HK-2 (cell line): ENCODE results near the gene CCDC175.

Experiments
- DNase-seq: peaks from one replicate; pipeline ENCODE4 v3.0.0-alpha.2; 2018; ENCODE audit not compliant: unreplicated experiment

Gene CCDC175

DNA sequence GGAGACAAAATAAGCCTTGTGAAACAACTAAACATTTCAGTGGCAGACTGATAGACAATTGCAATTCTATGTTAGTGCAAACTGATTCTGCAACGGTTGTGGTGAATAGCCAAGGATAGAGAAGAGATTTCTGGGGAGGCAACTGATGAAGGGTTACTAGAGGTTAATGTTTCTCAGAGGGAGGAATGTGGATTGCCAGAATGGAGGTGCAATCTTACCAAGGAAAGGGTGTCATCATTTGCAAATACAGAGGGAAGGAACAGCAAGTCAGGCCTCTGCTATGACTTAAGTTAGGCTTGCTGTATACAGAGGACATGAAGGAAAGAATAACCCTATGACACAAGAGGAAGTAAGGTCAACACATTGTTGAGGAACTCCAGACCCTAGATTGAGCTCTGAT lies 35.8 kb downstream of the CCDC175 start:
- DNase-seq, result no peak

DNA sequence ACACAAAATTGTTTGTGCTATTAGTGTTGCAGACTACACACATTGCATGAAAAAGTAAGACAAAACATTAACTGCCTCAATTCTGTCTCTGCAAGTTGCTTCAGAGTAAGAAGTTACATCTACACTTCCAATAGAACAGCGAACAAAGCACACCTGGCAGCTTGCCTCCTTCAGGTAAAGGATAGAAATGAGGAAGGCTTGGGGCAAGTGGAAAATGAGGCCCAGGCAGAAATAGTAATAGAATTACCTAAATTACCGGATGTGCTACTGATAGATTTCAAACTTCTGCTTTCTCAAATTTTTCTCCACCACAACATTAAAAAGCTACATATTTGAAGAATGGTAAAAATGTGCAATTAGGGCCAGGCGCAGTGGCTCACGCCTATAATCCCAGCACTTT lies 37.7 kb downstream of the CCDC175 start:
- no peak for DNase-seq

DNA sequence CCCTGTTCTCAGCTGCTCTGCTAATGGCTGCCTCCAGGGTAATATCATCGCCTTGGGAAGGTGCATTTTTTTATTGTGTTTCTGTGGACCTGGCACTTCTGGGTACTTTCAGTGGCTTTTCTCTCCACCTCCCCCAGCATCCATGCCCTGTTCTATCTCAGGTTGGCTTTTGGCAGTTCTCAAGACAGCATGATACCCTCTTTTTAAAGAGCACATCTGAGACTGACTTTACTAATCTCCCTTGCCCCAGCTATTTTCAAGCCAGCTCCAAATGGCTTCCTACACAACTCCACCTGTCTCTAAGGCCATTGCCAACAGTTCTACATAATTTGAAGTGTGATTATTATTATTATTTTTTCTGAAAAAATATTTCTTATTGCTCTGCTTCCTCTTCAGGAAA lies 39.1 kb downstream of the CCDC175 start:
- no peak for DNase-seq

DNA sequence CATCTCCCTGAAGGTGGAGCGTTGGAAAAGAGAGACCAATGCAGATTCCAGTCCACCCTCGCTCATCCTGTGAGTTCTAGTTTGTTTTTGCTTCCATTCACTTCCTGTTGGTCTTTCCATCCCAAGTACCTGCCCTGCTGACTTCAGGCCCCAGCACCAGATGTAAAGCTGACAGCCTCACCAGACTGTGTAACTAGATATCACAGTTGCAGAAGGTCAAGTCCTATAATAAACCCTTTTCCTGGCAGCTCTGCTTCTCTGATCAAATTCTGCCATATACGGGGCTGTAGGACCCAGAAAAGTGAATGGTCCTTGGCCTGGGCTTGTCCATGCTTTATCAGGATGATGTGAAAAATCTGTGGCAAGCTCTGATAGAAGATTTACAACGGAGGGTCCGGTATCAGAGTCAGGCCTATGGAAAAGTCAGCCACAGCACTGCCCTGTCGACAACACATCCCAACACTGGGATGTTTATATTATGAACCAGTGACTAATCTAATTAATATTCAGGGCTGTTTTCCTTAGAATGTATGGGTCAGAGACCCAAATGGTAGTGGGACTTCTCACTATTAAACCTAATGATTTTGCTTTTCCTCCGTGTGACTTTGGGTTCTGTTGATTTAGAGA lies 42.1 kb downstream of the CCDC175 start:
- DNase-seq, result no peak

DNA sequence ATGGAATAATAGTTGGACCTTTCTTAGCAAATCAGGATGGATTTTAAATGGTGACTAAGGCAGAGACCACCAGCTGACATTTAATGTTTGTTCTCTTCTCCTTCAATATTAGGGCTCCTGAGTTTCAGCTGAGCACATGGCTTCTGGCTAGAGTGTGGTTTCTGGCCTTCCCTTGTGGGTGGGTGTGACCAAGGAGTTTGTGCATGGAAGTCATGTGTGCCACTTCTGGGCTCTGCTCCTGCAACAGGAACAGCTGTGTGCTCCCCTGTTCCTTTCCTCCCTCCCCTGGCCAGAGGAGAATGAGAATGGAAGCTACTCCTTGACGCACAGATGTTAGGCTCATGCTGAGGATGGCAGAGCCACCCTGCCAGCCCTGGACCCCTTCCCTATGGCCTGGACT lies 44.2 kb downstream of the CCDC175 start:
- no peak for DNase-seq

DNA sequence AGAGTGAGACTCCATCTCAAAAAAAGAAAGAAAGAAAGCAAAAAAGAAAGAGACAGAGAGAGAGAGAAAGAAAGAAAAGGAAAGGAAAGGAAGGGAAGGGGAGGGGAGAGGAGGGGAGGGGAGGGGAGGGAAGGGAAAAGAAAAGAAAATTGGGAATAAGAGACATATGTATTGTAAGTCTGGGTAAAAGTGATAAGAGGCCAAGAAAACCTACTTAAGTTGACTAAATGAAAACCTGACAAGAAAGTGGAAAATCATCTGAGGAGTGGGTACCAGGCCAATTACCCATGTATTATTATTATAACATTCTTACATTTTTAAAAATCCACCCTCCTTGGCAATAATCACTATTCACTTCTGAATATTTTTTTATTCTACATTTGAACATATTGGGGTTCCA lies 46.3 kb downstream of the CCDC175 start:
- DNase-seq, result no peak

DNA sequence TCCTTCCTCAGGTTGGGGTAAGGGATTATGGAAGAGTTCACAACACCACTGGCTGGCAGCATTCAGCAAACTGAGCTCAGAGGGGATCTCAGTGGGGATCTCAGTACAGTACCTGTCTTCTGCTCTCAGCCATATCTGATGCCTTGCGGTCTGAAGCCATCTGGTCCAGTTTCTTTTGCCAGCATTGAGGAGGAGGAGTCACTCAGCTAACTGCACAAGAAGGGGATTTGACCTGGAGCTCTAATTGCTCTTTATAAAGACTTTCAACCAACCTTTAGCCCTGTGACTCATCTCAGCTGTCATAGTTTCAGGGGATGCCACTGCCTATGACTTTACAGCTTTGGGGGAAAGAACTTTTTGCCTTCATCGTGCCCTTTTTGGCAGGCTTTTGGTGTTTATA lies 47.4 kb downstream of the CCDC175 start:
- no peak for DNase-seq

DNA sequence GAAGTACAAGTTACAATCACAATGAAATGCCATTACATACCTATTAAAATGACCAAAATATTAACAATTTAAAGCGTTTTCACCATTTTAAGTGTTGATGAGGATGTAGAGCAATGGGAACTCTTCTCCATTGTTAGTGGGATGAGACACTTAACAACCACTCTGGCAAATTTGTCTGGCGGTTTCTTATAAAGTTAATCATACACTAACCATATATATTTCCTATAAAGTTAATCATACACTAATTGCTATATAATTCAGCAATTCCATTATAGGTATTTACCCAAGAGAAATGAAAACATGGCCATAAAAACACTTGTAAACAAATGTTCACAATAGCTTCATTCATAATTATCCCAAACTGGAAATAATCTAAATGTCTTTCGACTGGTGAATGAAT lies 56.4 kb downstream of the CCDC175 start:
- no peak for DNase-seq

DNA sequence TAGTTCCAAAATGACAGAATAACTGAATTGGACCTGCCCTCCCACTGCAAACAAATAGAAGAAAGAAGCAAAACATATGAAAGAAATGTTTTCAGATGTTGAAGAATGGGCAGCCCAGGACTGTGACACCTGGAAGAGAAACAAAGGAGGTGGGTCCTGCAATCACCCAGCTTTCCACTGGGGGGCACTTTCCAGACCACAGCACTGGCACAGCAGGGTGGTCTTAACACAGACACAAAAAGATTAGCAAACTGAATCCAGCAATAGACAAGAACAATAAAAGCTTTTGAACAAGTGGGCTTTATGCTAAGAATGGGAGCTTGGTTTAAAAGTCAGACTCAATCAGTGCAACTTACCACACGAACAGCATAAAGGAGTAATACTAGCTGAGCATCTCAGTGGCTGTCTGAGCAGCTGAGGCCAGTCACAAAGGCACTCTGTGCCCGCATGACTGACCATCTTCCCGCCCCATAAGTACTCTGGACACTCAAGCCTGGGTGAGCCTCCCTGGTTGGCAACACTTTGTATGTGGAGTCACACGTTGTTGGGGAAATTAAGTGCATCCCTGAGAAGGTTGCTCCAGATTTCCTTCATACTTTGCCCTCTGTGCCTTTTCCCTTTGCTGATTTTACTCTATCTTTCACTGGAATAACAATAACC lies 64.6 kb downstream of the CCDC175 start:
- no peak for DNase-seq

DNA sequence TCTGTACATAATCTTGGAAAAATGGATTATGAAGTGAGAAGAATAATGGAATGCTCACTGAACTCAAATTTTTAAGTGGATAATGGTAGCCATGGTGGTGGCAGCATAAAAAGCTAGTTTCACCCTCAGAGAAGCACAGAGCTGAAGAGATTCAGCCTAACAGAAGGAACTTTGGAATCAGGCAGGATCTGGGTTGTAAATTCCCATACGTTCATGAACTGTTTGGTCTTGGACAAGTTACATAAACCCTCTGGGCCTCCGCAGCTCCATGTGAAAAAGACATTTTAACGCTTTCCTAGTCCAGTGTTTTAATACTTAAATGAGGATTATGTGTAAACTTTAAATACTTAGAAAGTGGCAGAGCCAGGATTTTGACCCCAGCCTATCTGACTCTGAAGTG lies 65.6 kb downstream of the CCDC175 start:
- DNase-seq, result no peak

DNA sequence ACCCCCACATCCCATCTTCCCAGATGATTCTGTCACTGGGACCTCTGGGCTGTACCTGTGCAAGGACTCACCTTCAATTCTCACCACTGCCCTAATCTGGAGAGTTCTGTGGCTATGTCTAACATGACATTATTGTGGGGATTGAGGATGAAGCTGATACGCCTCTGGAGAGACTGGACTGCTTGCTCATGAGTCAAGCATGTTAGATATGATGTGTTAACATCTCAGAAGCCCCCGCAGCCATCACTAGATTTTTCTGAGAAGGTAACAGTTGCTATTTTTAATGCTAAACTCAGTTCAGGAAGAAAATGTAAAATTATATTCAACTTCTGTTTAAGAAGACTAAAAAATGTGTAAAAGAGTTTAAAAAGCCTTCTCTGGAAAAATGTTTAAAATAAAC lies 66.6 kb downstream of the CCDC175 start:
- DNase-seq, result no peak

DNA sequence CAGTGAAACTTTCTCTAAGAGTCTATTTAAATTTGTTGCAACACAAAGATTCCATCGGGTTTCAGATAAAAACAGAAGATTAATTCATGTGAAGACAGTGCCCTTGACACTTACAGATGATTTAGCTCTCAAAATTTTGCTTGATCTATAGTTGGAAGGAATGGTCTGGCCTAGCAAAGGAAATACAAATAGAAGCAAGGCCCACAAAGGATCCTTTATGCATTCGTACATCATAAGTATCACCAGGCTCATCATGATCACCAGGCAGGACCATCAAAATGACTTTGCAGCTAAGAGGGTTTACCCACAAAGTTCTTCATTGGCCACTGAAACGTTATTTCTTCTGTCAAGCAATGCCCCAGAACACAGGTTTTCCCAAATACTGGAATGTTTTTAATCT lies 67.5 kb downstream of the CCDC175 start:
- no peak for DNase-seq

DNA sequence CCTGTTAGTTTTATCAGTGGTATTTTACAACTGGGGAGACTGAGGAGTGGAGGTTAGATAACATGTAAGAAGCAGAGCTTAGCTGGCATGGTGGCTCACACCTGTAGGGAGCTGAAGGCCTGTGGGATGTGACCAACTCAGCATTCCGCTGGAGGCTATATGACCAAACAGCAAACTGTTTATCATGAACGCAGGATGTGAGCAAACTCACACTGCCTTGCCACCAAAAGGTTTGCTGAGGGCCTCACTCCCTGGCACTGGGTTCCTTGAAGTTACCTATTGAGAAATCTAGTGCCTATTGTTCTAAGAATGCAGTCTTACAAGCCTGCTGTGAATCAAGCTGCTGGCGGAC lies 68.9 kb downstream of the CCDC175 start:
- no peak for DNase-seq

DNA sequence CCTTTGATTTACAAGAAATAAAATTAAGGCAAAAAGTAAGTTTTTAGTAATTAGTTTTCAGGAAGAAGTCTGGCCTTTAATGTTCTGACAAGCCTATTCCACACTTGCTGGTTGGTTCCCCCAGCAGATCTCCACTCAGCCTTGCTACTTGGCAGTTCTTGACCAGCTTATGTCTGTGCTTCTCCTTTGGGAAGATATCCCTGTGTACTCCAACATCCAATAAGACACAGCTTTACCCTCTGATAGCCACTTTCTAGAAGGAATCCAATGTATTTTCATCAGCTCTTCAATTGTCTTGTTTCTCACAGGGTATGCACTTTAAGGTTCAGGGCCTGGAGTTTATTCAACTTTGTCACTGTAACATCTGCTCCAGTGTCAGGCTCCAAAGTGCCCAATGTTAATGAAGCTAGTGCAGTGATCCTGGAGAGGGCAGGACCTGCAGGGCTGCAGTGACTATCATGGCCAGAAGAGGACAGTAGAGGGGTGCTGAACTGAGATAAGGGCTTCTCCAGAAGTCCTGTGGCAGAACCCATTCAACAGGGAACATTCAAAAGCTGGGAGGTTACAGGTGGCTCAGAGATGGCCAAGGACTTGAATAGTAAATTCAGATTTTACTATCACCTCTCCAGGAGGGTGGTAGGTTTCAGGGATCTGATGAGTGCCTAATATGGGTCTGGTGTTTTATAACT lies 69.4 kb downstream of the CCDC175 start:
- peak; percentile 38 for DNase-seq

DNA sequence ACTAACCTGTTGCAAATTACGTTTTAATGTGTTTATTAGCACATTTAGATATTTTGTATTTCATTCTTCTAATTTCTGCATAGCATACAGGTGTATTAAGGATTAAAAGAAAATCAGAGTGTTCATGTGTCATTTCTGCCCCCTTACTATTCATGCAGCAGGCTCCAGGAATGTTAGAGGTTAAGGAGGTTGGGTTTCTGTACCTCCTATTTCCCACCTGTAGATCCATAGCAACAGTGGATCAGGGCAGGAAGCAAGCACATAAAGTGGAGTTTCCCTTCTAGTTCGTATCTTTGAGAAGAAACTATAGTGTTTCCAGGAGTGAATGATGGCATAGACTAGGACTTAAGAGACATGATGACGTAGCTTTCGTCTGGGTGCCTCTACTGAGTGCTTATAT lies 73.4 kb downstream of the CCDC175 start:
- no peak for DNase-seq

DNA sequence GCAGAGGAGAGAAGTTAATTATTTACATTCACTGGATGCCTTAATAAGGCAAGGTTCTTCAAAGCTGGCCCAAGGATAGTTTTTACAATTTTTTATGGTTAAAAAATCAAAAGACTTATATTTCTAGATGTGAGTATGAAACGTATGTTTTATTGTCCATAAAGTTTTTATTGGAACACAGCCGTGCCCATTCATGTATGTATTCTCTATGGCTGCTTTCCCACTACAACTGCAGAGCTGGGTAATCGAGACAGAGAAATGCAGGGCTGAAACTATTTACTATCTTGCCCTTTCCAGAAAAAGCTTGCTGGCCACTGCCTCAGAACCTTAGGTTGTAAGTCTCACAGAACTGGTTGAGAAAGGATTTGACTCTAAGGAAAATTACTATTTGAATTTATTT lies 75.9 kb downstream of the CCDC175 start:
- DNase-seq, result no peak

DNA sequence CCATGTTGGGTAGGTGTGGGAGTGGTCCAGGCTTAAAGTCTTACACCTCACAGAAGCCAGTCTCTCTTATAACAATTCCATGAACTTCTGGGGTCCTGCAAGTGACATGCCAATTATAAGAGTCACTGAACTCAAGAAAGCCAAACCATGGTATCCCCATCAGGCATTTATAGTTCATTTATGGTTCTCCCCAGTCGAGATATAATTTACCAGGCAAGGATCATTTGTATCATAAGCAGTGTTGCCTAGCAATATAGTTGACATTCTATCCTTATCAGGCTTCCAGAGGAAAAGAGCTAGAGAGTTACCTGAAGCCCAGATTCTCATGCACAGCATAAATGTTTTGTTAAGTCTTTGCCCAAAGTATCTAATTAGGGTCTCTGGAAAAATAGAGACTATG lies 84.2 kb downstream of the CCDC175 start:
- DNase-seq, result no peak

DNA sequence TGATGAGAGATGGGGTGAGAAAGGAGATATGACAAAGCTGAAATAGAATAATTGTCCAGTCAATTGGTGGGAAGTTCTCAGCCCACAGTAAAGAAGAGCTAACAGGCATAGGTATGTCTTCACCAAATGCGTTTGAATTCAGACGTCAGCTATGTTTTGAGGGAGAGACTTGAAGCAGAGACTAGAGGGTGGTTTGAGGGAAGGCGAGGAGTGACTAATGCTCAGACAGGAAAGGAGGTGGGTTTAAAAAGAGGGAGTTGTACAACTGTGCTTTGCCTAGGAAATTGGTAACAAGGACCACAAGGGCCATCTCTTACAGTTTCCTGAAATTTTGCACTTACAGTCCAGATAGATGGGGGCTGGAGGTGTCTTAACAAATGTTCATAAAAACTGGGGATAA lies 85.9 kb downstream of the CCDC175 start:
- DNase-seq, result no peak

DNA sequence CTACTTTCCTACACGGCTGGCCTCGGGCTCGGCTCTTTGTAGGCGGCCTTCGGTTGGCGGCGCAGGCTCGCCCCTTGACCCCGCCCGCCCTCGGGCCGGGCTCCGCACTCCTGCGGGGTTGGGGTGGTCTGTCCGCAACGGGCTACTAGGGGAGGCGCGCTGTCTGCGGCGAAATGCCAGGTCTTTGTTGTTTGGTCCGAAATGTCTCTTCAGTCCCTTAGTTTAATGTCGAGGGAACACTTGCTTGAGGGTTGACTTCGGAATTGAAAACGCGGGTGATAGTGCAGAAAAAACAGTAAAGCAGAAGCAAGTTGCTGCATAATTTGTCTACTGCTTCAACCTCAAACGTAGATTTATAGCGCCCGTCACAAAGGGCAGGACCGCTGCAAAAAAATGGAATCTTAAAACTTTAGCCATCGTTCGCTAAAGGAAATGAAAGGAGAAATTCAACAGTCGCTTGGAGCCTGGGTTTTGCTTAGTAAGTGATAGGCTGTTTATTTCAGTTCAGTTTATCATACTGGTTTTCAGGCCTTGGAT lies 91.9 kb downstream of the CCDC175 start:
- no peak for DNase-seq

DNA sequence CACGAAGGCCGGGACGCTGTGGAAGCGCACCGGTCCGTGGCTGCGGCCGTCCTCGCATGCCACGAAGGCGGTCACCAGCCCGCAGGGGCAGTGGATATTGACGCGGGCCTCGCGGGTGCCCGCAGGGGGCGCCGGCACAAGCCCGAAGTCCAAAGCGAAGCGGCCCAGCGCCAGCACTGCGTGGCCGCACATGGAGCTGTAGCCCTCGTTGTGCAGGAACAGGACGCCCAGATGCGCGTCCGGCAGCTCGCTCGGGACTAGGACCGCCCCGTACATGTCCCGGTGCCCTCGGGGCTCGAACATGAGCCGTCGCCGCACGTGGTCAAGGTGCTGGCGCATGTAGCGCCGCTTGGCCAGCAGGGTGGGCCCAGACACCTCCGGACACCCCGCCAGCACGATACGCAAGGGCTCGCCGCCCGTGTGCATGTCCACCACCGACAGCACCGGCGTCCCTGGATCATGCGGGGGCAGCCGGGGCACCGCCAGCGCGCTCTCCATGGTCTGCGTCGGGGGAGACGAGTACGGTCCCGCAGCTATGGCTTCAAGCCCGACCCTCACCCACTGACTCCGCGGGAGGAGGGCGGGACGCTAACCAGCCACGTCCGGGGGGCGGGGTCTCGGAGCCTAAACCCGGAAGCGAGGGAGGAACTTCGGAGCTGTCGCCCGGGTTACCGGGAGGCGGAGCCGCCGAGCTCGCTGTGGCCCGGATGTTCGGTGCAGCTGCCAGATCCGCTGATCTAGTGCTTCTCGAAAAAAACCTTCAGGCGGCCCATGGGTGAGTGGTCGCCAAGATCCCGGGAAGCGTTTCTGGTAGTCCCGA lies 92.6 kb downstream of the CCDC175 start, which contains the start of the genes JKAMP and L3HYPDH:
TSS of gene JKAMP (plus strand) at position 699 of the 820 bp plus-strand sequence. CDS start at position 772, 73 bp downstream.
TSS of gene L3HYPDH (minus strand) at position 590 of the 820 bp plus-strand sequence. CDS start at position 498, 92 bp downstream.
- peak; percentile 95 for DNase-seq

DNA sequence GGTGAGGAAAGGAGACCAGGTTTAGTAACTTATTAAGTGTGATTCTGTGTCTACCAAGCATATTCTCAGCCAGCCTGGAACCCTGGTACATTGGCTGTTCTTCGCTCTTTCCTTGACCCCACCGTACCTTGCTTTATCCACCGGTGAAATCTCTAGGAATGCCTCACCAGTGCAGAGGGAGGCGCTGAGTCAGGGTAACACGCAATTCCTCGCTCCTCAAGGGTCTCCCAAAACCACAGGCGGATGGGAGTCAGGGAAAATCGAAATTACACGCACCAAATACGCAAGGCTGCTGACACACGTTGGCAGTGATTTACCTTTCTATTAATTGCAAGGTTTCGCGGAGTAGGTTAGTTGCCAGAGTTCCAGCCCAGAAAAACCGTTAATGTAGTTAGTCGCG lies 93.2 kb downstream of the CCDC175 start:
- peak; percentile 72 for DNase-seq
